GM10266 (cell line): ENCODE measurements around the gene DCTPP1.

Experiments used
- DNase-seq: peaks from one replicate; pipeline ENCODE4 v3.0.0; 2012; ENCODE audit errors: extremely low spot score
- TF ChIP-seq, protein P1 (sequence below): IDR thresholded peaks from 2 replicates; pipeline ENCODE4 v1.5.1; 2012; ENCODE audit warnings: mild to moderate bottlenecking, low read depth; ENCODE audit not compliant: control insufficient read depth, insufficient read depth; ENCODE audit errors: missing control alignments

The DCTPP1 gene

DNA sequence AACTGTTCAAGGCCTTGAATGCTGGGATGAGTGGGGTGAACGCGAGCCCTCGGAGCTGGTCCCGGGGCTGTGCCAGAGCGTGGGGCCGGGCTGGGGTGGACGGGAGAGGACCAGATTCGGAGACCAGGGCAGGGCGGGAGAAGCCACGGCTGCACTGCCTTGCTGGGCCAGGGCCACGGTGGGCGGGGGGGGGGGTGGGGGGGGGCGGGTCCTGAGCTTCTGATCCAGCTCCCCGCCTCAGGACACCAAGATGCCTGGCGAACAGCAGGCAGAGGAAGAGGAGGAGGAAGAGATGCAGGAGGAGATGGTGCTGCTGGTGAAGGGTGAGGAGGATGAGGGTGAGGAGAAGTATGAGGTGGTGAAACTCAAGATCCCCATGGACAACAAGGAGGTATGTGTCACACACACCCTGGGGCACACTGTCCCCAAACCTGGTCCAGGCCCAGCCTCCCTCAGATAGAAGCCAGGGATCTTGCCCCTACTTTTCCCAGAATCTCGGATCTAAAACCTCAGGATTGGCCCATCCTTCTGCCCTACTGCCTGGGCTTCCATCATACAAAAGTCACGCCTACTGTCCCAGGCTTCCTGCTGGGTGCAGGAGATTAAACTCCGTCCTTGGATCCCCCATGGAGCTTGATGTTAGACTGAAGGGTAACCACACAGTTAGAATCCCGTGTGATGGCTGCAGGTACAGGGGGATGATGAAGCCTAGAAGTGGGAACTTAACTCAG, 21.9 kb downstream of the DCTPP1 start:
- DNase-seq, result no peak

DNA sequence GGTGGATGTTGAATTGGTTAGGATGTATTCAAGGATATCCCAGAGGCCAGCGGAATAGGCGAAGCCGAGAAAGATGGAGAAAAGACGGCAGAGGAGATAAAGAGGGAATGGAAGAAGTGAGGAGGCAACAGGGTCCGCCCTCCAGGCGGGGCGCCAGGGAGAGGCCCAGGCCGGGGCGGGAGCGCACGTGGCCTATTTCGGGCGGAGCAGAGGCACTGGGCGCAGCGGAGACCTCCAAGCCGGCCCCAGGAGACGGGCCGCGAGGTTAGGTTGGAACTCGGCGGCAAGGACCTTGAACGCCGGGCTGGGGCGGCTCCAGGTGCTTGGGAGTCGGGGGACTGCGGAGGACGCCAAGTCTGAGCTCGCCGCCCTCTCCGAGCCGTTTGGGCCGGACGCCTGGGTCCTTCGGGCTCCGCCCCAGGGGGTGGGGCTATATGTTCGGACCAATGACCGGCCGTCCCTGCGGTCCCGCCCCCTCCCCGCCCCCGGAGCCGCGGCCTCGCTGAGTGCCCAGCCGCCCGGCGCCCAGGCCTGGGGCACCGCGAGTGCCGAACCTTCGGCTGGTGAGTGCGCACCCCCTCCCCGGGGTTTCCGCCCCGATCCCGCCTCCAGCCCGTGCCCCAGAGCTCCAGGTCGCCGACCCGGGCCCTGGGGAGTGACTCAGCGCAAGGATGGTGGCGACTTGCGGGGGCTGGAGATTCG, 22.6 kb downstream of the DCTPP1 start, which contains the start of gene ZNF771:
ZNF771 (plus strand) TSS at position 505 of the 702 bp plus-strand sequence. CDS start 448 bp downstream, outside the sequence.
- DNase-seq, result peak; percentile 96
- TF ChIP-seq, protein P1, sequence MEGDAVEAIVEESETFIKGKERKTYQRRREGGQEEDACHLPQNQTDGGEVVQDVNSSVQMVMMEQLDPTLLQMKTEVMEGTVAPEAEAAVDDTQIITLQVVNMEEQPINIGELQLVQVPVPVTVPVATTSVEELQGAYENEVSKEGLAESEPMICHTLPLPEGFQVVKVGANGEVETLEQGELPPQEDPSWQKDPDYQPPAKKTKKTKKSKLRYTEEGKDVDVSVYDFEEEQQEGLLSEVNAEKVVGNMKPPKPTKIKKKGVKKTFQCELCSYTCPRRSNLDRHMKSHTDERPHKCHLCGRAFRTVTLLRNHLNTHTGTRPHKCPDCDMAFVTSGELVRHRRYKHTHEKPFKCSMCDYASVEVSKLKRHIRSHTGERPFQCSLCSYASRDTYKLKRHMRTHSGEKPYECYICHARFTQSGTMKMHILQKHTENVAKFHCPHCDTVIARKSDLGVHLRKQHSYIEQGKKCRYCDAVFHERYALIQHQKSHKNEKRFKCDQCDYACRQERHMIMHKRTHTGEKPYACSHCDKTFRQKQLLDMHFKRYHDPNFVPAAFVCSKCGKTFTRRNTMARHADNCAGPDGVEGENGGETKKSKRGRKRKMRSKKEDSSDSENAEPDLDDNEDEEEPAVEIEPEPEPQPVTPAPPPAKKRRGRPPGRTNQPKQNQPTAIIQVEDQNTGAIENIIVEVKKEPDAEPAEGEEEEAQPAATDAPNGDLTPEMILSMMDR, result no peak

More for the DNA sequence above, 21.9 kb downstream of the DCTPP1 start:
- TF ChIP-seq, protein P1, result no peak

DNA sequence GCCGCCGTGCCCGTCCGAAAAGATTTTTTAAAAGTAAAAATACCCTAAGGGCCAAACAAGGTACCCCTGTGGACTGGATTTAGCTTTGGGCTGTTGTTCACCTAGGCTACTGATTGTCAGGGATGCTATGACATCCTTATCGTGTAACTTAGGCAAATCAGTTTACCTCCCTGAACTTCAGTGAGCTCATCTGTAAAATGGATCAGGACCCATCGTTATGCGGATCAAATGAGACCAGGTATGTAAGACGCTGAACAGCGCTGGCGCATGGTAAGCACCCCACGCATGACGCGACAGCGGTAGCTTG, 23.1 kb downstream of the DCTPP1 start:
- TF ChIP-seq, protein P1, result no peak
- DNase-seq, result no peak

DNA sequence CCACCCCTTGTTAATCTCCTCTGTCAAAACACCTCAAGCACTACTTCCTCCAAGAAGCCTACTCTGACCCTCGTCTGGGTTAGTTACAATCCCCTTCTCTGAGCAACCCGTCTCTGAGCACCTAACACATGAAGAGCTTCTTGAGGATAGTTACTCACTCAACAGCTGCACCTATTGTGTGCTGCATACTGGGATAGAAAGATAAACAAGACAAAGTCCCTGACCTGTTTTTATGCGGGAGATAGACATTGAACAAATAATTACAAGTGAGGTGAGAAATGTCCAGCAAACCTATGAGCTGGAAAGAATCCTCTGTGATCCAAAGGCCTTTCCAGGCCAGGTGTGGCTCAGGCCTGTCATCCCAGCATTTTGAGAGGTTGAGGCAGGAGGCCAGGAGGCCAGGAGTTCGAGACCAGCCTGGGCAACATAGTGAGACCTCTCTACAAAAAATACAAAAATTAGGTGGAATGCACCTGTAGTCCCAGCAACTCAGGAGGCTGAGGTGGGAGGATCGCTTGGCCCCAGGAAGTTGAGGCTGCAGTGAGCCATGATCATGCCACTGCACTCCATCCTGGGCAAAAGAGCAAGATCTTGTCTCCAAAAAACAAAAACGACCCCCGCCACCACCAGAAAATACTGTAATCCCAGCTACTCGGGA, 27.9 kb downstream of the DCTPP1 start:
- TF ChIP-seq, protein P1, result no peak
- DNase-seq, result no peak

DNA sequence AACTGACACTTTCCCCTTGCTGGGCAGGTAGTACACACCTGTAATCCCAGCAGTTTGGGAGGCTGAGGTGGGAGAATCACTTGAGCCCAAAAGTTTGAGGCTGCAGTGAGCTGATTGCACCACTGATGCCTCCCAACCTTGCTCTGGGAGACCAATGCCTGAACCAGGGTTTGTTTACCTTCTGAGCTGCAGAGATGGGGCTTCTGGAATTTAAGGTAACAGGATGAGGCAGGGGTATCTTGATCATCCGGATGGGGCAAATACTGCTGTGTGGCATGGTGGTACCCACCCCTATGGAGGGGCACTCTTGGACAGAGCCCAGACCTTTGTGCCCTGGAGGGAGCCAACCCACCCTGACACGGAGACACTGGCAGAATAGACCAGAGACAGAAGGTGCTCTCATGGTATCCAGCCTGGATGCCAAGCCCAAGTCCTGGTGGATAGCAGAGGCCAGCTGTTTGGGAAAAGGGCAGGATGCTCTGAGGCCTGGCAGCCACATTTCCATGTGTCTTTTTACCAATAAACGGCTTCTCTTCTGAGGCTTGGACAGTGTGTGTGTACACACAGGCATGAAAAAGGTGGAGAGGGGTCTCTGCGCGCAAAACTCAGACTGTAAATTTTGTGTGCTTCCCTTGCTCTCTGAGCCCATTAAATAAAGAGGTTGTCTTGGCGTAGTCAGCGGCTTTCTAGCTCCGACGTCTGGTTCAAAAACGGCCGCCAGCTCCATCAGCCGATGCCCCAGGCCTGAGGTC, 30.2 kb downstream of the DCTPP1 start:
- DNase-seq, result no peak
- TF ChIP-seq, protein P1, result no peak

DNA sequence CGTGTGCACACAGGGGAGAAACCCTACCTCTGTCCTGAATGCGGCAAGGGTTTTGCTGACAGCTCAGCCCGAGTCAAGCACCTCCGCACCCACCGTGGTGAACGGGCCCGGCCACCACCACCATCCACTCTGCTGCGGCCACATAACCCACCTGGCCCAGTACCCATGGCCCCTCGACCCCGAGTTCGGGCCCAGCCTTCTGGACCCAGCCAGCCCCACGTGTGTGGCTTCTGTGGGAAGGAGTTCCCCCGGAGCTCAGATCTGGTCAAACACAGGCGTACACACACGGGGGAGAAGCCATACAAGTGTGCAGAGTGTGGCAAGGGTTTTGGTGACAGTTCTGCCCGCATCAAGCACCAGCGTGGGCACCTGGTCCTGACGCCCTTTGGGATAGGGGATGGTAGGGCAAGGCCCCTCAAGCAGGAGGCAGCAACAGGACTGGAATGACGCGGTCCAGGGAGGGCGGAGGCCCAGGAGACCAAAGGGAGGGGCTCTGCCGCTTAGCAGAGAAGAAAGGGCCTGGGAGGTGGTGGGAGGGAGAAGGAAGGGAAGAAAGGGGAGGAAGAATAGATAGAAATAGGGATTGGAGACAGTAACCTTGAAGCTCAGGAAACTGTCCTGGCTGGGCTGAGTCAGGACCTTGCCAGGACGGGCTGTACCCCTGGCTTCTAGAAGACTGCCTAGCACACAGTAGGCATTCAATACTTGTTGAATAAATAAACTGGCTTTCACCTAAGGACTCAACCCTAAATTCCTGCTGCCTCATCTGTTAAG, 31.0 kb downstream of the DCTPP1 start:
- TF ChIP-seq, protein P1, result no peak
- no peak for DNase-seq
